GM18508 (cell line): ENCODE data around the gene COLEC11.
"Not testable (repeated sequence)": the region's sequence is repeated elsewhere in the genome, so short reads cannot be mapped to it uniquely, and the experiment has no call there.

Source experiments
- ATAC-seq: cut with Tn5 transposase; IDR thresholded peaks from one replicate; pipeline ENCODE4 v1.9.1; 2021; ENCODE audit warnings: moderate number of reproducible peaks; ENCODE audit not compliant: insufficient read depth, unreplicated experiment

The COLEC11 gene

DNA sequence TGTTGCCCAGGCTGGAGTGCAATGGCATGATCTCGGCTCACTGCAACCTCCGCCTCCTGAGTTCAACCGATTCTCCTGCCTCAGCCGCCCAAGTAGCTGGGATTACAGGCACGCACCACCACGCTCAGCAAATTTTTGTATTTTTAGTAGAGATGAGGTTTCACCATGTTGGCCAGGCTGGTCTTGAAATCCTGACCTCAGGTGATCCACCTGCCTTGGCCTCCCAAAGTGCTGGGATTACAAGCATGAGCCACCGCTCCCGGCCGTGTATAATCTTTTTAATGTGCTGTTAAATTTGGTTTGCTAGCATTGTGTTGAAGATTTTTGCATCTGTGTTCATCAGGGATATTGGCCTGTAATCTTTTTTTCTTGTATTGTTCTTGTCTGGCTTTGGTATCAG is 24.7 kb downstream of the COLEC11 start:
- not testable (repeated sequence) for ATAC-seq

DNA sequence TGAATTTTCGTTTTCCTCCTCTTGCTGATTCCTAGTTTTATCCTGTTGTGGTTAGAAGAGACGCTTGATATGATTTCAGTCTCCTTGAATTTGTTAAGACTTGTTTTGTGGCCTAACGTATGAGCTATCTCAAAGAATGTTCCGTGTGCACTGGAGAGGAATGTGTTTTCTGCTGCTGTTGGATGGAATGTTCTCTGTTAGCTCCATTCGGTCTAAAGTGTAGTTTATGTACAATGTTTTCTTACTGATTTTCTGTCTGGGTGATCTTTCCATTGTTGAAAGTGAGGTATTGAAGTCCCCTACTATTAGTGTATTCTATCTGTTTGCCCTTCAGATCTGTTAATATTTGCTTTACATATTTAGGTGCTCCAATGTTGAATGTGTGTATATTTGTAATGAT is 25.9 kb downstream of the COLEC11 start:
- ATAC-seq: no peak

DNA sequence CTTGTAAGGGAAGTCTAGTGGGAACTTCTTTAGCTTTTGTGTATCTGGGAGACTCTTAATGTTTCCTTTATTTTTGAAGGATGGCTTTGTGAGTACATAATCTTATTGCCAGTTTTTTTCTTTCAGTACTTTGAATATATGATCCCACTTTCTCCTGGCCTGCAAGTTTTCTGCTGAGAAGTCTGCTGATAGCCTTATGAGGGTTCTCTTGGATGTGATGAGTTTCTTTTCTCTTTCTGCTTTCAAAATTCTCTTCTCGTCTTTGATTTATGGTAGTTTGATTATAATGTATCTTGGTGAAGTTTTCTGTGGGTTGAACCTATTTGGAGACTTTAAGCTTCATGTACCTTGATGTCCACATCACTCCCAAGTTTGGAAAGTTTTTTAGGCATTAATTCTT is 28.1 kb downstream of the COLEC11 start:
- ATAC-seq: no peak

DNA sequence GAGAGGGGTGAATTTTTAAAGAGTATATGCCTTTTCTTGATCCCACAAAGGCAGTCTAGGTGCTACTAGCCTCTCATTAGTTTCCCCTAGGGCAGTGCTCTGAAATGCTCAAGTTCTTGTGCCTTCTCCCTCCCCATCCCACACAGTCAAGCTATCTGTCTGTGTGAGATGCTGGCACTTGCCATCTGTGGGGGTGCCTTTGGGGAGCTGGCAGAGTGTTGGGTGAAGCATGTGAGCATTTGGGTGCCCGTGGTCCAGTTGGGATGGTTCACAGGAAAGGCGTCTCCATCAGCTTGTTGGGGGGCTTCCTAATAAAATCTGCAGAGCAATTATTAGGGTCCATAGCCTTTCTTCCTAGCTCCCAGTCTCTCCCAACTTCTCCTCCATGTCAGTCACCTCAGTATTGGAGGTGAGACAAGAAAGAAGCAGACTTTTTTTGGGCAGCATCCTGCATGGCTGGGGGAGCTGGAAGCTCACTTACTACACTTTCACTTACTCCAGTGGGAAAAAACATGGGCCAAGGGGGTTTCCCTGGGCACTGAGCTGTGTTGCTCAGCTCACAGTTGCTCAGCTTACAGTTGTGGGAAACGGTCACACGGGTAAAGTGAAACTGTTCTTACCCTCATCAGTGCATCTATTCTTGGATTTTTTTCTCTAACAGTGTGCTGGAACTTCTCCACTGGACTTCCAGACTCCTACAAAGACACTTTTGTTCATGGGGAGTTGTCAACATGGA is 29.3 kb downstream of the COLEC11 start:
- ATAC-seq: peak; percentile 63

DNA sequence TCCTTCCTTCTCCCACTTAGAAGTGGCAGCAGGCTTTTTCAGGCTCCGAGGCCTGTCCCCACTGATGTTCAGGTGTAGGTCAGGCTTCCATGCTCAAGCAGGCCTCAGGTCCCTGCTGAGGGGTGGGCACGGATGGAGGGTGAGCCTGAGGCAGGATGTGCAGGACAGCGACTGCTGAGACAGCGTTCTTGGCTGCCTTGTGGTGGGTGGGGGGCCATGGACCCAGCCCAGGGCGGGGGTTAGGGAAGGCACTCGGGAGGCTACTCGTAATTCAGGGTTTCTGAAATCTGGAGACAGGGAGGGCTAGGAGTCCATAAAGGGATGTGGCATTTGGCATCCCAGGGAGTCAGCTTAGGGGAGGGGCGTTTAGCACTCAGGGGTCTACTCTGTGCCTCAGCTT is 30.3 kb downstream of the COLEC11 start:
- no peak for ATAC-seq

DNA sequence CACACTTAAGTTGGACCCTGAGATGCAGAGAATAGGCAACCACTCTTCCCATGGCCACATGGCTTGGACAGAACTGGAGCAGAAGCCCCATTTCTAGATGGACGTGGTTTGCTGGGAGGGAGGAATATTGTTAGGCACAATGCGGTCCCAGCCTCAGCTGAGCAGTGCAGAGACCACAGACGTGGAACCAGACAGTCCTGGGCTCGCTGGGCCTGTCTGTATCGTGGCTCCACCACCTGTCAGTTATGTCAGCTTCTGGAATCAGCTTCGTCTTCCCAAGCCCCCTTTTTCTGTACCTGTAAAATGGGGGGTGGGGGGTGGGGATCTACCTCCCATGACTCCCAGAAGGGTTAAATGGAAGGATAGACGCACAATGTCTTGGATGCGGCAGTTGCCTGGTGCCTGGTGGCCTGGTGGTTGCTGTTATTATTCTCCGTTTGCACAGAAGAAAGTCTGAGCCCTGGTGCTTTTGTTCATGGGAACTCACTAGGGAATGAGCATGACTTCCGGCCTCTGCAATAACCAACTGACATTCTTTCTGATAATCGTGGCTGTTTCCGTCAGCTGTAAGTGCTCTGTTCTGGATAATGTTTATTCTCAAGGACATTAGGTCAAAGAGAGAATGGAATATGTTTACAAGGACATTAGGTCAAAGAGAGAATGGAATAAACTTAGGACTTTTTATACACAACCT is 31.4 kb downstream of the COLEC11 start:
- no peak for ATAC-seq

DNA sequence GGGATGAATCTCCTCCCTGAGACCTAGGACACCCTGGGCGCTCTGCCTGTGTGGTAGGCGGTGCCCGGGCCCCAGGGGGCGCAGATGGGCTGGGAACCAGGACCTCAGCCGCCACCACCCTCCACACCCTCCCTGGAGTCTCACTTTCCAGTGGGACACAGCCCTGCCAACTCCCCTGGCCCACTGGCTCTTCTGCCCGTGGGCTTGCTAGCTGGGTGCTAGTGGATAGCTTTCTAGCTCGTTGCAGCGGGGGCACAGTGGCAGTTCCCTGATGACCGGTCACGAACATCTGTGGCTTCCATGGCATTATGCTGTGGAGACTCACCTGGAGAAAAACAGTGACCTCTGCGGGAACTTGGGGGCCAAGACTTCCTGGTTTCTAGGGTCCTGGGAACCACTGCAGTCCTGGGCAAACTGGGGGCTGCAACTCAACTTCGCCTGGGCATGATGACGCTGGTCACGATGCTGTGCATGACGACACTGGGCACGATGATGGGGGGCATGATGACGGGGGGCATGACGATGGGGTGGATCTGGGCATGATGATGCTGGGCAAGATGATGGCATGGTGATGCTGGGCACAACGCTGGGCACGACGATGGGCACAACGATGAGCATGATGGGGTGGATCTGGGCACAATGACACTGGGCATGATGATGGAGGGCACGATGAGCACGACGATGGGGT is 32.0 kb downstream of the COLEC11 start:
- no peak for ATAC-seq

DNA sequence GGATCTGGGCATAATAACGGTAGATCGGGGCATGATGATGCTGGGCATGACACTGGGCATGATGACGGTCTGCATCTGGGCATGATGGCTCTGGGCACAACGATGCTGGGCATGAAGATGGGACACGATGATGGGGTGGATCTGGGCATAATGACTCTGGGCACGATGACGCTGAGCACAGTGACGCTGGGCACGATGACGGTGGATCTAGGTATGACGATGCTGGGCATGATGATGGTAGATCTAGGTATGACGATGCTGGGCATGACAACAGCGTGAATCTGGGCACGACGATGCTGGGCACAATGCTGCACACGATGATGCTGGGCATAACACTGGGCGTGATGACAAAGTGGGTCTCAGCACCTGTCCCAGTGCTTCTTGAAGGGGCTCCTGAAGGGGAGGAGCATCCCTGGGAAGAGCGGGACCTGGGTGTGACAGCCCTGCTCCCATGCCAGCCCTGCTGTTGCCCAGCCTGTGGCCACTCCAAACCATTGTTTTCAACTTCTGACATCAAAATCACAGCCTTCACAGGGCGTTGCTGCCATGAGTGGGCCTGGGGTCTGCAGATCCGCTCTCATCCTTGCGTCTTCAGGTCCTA is 32.7 kb downstream of the COLEC11 start:
- ATAC-seq: no peak

DNA sequence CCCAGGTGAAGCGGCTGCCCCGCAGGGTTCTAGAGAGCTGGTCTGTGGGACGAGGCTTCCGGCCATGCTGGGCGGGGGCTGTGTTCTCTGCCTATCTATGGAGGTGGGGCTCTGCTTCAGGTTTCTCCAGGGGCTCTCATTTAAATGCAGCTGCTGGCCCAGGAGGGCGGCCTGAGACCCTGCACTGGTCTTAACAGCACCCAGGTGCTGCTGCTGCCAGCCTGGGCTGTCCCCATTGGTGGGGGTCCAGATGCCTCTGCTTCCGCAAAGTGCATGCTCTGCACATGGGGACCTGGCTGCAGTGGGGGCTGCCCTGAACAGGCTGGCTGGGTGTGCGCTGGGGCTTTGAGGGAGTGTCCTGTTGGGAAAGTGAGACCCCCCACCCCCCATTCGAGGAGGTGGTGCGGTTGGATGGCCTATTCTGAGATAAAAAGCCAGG is 33.3 kb downstream of the COLEC11 start:
- ATAC-seq: no peak

DNA sequence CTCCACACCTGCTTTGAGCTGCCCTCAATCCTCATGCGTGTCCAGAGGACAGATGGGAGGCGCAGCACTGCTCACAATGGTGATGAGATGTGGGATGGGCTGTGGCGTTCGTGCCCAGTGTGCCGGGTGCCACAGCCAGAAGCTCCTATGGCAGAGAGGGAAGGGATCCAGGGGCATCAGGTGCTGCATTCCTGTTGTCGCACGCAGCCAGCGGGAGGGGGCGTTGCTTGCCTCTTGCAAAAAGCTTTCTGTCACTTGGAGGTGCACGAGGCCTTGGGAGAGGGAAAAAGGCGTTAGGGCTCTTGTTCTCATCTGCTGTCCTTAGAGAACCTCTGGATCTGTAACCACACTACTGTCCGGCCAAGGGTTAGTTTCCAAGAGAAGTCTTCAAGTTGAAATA is 33.9 kb downstream of the COLEC11 start:
- no peak for ATAC-seq

DNA sequence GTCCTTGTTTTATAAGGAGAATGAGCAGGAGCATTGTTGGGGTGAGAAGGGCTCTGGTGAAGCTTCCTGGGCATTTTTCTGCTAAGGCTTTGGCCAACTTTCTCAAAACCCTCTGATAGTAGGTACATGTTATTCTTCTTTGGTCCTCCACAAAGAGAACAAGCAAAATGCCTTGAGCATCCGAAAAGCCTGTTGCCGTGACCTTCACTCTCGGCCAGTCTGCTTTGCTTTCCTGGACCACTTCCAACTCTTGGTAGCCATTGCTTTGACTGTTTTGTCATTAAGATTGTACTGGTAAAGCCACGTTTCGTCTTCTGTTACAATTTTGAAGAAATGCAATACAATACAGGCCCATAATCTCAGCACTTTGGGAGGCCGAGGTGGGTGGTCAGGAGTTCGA is 35.7 kb downstream of the COLEC11 start:
- ATAC-seq: no peak

DNA sequence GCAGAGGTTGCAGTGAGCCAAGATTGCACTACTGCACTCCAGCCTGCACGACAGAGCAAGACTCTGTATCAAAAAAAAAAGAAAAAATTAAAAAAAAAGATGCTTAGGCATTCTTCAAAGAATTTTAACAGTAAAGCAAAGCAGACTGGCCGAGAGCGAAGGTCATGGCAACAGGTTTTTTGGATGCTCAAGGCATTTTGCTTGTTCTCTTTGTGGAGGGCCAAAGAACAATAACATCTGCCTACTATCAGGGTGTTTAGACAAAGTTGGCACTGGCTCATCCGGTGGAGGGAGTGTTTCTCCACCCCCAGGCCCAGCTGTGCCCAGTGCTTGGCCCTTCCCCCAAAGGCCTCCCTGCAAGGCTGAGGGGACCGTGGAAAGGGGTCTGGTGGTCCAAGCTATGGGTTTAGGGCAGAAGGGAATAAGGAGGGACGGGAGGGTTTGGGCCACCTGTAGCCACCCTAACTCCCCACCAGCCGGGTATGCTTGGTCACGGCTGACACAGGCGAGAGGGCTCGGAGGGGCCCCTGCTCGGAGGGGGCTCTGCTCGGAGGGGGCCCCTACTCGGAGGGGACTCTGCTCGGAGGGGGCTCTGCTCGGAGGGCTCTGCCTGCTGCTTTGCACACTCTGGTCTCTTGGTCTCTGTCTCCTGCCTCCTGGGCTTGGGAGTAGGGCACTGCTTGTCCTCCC is 36.4 kb downstream of the COLEC11 start:
- ATAC-seq: no peak

DNA sequence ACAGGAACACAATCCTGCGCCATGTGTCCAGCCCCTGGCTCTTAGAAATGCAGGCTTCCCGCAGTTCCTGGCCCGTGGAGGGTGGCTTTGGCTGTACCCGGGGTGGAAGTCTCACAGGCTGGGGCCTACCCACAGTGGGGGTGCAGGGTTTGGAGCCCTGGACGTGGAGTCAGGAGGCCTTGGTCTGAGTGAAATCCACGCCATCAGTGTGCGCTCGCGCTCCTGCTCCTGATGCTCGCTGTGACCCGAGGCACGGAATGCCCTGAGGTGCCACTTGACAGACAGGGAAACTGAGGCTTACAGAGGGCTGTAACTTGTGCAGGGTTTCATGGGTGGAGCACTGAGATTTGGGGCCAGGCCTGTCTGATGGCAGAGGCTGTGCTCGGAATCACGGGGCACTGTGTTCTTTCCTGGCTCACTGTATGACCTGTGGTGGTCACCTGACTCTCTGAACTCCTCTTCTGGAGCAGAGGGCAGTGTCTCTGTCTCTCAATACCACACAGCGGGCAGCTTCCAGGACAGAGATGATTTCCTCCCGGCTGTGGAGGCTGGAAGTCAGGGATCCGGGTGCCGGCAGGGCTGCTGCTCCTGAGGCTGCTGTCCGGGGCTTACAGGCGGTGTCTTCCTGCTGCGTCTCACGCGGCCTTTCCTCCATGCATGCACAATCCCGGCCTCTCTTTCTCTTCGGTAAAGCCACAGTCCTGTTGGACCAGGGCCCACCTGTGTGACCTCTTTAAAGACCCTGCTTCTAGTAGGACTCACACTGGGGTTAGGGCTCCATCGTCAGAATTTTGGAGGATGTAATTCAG is 37.1 kb downstream of the COLEC11 start:
- ATAC-seq: no peak

DNA sequence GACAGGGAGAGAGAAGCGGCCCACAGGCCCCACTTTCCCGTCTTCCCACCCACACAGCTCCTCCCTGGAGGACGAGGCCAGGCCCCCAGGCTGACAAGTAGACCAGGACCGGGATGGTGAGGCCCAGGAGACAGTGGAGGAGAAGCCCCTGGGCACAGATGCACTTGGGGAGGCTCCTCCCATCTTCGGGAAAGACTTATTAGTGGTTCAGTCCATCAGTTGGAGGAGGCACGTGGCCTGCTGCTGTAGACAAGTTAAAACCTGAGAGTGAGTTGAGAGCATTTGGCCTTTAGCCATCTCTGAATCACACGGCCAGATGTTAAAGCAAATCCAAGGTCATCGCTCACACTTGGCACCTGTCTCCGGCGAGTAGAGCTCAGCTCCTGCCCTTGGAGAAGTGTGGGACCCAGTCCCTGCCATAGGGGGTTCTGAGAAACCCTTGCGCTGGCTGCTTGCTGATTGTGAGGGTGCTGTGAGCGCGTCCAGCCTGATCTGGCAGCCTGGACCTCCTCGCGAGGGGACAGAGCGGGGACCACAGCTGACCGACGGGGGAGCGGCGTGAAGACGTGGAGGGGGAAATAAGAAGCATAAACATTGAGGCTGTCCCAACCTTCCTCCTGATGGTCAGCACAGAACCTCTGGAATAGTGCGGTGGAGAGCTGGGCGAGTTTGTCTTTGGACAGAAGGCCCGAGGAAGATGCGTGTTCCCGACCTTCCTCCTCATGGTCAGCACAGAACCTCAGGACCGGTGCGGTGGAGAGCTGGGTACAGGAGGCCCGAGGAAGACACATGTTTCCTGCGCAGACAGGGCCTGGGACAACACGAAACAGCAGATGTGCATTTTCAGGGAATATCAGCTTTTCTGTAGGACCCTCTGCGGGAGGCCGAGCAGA is 38.4 kb downstream of the COLEC11 start:
- ATAC-seq: no peak

DNA sequence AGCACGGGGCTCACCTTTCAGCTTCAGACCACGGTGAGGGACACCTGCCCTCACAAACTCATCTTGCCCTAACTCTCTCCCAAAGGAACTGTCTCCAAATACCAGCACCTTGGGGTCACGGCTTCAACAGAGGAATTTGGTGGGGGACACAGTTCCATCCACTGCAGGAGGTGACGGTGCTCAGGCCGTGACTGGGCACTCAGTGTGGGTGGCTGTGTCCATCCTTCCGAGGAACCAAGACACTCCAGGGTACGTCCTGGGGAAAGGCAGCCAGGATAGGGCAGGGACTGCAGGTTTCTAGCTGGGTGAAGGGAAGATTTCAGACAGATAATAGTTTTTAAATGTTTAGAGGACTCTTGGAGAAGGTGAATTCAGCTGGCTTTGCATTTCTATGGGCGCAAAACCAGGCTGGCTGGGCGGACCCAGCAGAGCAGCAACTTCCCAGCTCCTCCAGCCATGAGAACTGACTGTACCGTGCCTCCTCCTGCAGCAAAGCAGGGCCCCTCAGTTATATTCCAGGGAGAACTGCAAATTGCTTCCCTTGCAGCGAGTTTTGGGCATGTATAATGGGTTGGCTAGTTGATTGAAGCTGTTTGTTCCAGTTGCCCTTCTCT is 39.2 kb downstream of the COLEC11 start:
- no peak for ATAC-seq

DNA sequence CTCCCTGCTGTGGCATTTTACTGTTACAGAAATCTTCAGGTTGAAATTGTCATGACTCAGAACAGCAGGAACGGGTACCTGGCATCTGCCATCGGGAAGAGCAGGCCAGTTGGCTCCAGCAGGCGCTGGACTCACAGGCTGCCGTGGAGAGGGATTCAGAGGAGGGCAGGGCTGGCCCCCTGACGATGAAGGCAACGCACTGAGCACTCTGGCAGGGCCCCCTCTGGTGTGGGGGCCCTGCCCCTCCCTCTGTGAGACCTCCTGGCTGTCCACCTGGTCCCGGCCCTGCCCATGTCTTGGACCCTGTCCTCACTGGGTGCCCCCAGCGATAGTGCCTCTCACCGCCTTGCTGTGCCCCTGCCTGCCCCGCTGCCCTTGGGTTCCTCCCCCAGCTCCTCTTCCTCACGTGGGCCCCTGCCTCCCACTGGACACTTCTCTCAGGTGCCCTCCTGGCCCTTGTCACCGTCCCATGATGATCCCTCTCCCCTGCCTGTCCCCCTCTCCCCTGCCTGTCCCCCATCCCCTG is 39.7 kb downstream of the COLEC11 start:
- no peak for ATAC-seq

DNA sequence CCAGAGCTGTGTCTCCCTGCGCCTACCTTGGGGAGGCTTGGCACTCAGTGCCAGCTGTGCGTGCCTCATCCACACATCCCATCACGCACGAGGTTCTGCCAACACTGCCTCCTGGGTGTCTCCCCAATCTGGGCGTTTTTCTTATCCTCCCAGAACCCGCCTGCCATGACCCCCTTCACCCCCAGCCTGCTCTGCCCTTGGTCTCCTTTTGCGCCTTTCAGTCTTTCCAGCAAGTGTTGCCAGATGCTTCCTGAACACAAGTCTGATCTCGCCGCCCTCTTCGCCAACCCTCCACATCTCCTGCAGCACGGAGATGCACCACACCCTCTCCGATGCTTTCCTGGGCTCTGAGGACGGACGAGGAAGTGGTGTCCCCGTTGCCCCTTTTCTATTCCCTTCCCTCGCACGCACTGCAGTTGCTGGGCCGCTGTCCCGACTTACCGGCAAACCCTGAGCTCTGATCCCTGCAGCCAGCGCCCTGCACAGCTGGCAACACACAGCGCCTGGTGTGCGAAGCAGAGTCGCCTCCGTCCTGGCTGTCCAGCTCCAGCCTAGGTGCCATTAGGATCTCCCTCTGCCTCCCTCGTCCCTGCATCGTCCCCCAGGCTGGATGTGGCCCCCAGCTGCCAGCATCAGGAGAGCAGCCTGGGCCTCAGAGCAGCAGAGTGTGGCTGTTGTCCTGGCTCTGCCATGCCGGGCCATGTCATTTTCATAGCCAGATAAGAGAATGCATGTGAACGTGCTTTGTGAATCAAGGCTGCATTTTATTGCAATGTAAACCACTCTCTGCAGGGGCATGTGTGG is 40.5 kb downstream of the COLEC11 start:
- ATAC-seq: no peak
